ENCODE data around the gene LGALS4.
"Not testable (repeated sequence)": the region's sequence is repeated elsewhere in the genome, so short reads cannot be mapped to it uniquely, and the experiment has no call there.

Gene LGALS4, protein sequence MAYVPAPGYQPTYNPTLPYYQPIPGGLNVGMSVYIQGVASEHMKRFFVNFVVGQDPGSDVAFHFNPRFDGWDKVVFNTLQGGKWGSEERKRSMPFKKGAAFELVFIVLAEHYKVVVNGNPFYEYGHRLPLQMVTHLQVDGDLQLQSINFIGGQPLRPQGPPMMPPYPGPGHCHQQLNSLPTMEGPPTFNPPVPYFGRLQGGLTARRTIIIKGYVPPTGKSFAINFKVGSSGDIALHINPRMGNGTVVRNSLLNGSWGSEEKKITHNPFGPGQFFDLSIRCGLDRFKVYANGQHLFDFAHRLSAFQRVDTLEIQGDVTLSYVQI

DNA sequence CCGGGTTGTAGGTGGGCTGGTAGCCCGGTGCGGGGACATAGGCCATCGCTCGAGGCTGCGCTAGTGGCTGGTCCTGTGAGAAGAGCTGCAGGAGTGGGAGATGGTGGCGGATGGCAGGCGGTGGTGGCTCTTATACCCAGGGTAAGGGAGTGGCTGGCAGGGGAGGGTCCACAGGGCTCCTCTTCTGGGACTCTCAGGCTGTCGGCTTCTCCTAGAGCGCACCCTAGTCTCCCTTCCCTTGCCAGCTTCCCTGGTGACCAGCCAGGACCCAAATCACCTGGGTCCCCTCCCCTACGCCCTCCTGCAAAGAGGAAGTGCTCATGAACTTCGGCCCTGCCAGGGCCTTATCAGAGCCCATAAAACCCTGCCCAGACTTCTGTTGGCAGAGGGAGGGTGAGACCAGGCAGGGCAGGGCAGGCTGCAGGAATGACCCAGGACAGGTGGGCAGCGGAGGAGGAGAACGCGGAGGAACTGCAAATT is at the start of gene LGALS4:
Gene LGALS4, minus strand, starts transcription at position 105 of the 480 bp plus-strand sequence. Its CDS starts 59 bp downstream, at position 46.
- TF ChIP-seq, protein P1, sequence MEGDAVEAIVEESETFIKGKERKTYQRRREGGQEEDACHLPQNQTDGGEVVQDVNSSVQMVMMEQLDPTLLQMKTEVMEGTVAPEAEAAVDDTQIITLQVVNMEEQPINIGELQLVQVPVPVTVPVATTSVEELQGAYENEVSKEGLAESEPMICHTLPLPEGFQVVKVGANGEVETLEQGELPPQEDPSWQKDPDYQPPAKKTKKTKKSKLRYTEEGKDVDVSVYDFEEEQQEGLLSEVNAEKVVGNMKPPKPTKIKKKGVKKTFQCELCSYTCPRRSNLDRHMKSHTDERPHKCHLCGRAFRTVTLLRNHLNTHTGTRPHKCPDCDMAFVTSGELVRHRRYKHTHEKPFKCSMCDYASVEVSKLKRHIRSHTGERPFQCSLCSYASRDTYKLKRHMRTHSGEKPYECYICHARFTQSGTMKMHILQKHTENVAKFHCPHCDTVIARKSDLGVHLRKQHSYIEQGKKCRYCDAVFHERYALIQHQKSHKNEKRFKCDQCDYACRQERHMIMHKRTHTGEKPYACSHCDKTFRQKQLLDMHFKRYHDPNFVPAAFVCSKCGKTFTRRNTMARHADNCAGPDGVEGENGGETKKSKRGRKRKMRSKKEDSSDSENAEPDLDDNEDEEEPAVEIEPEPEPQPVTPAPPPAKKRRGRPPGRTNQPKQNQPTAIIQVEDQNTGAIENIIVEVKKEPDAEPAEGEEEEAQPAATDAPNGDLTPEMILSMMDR (conservative IDR thresholded peaks at IDR 0.05; ENCODE audit: low read depth, low read length), result no peak
- DNase-seq (ENCODE audit: low read depth), result no peak
- H3K4me3 ChIP-seq (ENCODE audit: low read length), result no peak within 1 kb of the TSS

DNA sequence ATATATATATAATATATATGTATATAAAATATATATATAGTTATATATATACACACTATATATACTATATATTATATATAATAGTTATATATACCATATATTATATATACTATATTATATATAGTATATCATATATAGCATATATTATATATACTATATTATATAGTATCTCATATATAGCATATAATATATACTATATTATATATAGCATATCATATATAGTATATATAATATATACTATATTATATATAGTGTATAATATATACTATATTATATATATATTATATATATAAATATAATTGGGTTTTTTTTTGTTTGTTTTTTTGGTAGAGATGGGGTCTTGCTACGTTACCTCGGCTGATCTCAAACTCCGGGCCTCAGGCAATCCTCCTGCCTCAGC is 48.6 kb upstream of the LGALS4 start:
- H3K4me3 ChIP-seq (ENCODE audit: low read length), result no peak overlapping the region
- DNase-seq (ENCODE audit: low read depth), result no peak
- TF ChIP-seq, protein P1 (conservative IDR thresholded peaks at IDR 0.05; ENCODE audit: low read depth, low read length), result no peak

DNA sequence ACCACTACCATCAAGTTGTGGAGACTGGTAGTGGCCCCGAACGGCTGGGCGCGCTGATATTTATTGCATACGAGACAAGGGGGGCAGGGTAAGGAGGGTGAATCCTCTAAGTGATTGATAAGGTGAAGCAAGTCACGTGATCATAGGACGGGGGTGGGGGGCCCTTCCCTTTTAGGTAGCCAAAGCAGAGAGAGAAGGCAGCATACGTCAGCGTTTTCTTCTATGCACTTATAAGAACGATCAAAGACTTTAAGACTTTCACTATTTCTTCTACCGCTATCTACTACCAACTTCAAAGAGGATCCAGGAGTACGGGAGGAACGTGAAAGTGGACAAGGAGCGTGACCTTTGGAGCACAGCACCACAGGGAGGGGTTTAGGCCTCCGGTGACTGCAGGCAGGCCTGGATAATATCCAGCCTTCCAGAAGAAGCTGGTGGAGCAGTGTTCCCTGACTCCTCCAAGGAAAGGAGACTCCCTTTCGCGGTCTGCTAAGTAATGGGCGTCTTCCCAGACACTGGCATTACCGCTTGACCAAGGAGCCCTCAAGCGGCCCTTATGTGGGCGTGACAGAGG is 47.0 kb upstream of the LGALS4 start:
- not testable (repeated sequence) for DNase-seq (ENCODE audit: low read depth); H3K4me3 ChIP-seq (ENCODE audit: low read length)

DNA sequence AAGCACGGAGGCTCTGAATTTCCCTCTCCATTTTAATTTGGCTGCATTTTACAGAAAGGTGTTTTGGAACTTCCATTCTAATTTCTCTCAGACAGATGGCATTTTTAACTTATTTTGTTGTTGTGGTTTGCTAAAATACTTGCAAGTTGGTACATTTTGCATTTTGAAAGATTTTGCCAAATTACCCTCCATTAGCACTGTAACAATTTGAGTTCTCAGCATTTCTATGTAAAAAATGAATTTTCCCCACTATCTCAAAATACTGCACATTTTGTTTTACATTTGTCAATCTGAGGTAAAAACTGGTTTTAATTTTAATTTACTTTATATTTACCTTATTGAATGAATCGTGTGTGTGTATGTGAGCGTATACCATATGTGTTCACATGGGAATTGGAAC is 44.1 kb upstream of the LGALS4 start:
- DNase-seq (ENCODE audit: low read depth), result no peak
- TF ChIP-seq, protein P1 (conservative IDR thresholded peaks at IDR 0.05; ENCODE audit: low read depth, low read length), result no peak
- no peak overlapping the region for H3K4me3 ChIP-seq (ENCODE audit: low read length)

DNA sequence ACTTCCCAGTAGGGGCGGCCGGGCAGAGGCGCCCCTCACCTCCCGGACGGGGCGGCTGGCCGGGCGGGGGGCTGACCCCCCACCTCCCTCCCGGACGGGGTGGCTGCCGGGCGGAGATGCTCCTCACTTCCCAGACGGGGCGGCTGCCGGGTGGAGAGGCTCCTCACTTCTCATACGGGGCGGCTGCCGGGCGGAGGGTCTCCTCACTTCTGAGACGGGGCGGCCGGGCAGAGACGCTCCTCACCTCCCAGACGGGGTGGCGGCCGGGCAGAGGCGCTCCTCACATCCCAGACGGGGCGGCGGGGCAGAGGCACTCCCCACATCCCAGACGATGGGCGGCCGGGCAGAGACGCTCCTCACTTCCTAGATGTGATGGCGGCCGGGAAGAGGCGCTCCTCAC is 43.0 kb upstream of the LGALS4 start:
- DNase-seq (ENCODE audit: low read depth); H3K4me3 ChIP-seq (ENCODE audit: low read length): not testable (repeated sequence)

DNA sequence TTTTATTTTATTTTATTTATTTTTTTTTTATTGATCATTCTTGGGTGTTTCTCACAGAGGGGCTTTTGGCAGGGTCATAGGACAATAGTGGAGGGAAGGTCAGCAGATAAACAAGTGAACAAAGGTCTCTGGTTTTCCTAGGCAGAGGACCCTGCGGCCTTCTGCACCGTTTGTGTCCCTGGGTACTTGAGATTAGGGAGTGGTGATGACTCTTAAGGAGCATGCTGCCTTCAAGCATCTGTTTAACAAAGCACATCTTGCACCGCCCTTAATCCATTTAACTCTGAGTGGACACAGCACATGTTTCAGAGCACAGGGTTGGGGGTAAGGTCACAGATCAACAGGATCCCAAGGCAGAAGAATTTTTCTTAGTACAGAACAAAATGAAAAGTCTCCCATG is 42.2 kb upstream of the LGALS4 start:
- not testable (repeated sequence) for H3K4me3 ChIP-seq (ENCODE audit: low read length); DNase-seq (ENCODE audit: low read depth)

DNA sequence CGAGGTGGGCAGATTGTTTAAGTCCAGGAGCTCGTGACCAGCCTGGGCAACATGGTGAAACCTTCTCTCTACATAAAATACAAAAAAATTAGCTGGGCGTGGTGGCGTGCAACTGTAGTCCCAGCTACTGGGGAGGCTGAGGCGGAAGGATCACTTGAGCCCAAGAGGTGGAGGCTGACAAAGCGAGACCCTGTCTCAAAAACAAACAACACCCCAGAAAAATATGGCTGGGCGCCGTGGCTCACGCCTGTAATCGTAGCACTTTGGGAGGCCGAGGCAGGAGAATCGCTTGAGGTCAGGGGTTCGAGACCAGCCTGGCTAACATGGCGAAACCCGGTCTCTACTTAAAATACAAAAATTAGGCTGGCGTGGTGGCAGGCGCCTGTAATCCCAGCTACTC is 40.5 kb upstream of the LGALS4 start:
- H3K4me3 ChIP-seq (ENCODE audit: low read length), result peak overlapping the region; percentile 73
- DNase-seq (ENCODE audit: low read depth), result no peak
- TF ChIP-seq, protein P1 (conservative IDR thresholded peaks at IDR 0.05; ENCODE audit: low read depth, low read length), result no peak

DNA sequence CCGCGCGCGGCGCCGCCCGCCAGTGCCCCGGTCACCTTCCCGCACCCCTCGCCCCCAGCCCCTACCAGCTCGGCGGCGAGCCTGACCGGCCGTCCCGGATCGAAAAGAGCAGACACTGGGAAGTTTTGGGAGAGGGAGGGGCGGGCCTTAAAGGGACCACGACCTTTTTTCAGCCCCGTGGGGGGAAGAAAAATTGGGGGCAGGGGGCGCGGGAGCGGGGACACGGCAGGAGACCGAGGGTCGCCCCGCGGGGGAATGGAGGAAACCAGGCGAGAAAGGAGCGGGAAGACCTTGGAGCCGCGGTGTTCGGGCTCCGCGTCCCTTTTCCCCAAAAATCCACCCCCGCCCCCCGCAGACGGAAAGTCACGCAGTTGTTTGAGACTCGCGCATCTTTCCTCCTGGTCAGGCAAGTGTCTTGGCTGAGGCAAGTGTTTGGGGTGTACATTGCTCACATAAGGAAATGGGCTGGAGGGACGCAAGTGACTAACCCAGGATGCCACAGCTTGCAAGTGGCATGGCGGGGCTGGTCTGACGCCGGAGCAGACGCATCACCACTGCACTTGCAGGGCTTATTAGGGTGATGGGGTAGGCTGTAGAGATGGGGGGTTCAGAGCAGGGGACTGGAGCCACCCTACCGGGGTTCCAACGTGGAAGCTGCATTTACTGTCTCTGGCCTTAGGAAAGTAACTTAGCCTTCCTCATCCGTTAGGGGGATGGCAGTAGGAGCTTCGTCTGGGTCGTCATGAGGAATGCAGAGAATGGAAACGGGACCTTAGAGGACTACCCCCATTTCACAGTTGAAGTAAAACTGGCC is 39.7 kb upstream of the LGALS4 start:
- no peak for DNase-seq (ENCODE audit: low read depth)
- H3K4me3 ChIP-seq (ENCODE audit: low read length), result peak overlapping the region; percentile 73
- TF ChIP-seq, protein P1 (conservative IDR thresholded peaks at IDR 0.05; ENCODE audit: low read depth, low read length), result no peak
